GM12865 (cell line): ENCODE data around the gene CXorf65.

Experiments
- DNase-seq: peaks from one replicate; pipeline ENCODE4 v3.0.0; 2010; ENCODE audit warnings: low read depth
- H3K4me3 ChIP-seq: 2 replicates; pipeline ENCODE4 v1.5.1; 2011; ENCODE audit warnings: mild to moderate bottlenecking, low read depth, low read length, control low read depth
- CTCF ChIP-seq: IDR thresholded peaks from 2 replicates; pipeline ENCODE4 v1.5.1; 2011; ENCODE audit warnings: low read length, control low read depth, low read depth, inconsistent platforms; ENCODE audit not compliant: insufficient read depth; ENCODE audit errors: missing control alignments

CXorf65 gene

GRCh38 chrX:71143508-71143907 is 37.0 kb upstream of the CXorf65 start:
- no peak for DNase-seq
- no peak for TF ChIP-seq CTCF
- H3K4me3 ChIP-seq, result no peak overlapping the region

- no peak for TF ChIP-seq CTCF
- DNase-seq, result no peak
Observed at GRCh38 chrX:71140440-71140839, 33.9 kb upstream of the CXorf65 start.

GRCh38 chrX:71131510-71131909 is 25.0 kb upstream of the CXorf65 start:
- no peak for TF ChIP-seq CTCF
- no peak for DNase-seq
- H3K4me3 ChIP-seq, result no peak overlapping the region

More at GRCh38 chrX:71140440-71140839, 33.9 kb upstream of the CXorf65 start:
- no peak overlapping the region for H3K4me3 ChIP-seq

- TF ChIP-seq CTCF, result peak; percentile 72
- no peak overlapping the region for H3K4me3 ChIP-seq
- peak; percentile 68 for DNase-seq
Observed at GRCh38 chrX:71128915-71129765, 22.6 kb upstream of the CXorf65 start.

GRCh38 chrX:71128166-71128833 is 21.8 kb upstream of the CXorf65 start:
- no peak for TF ChIP-seq CTCF
- H3K4me3 ChIP-seq, result no peak overlapping the region
- no peak for DNase-seq

- no peak for DNase-seq
Observed at GRCh38 chrX:71118985-71119535, 12.5 kb upstream of the CXorf65 start.

More at GRCh38 chrX:71118985-71119535, 12.5 kb upstream of the CXorf65 start:
- no peak for TF ChIP-seq CTCF
- H3K4me3 ChIP-seq, result peak overlapping the region; percentile 62
